Left renal pelvis (tissue), 4 donors: ENCODE measurements around the gene CTNNA2. TPM values are rescaled to one million over a fixed set of nuclear protein-coding genes. Genes with fewer than 3 reads are reported as not detected.

Experiments used
- DNase-seq, 4 donors: peaks; one replicate each; pipeline ENCODE4 v3.0.0-alpha.2; 2013; ENCODE audit warnings: low read depth in 4 of 4, low spot score in 3 of 4
- polyA plus RNA-seq, 4 donors: library from polyadenylated mRNA; unstranded; fragments of 120-200 nt; gene quantifications; one replicate each; pipeline ENCODE4 v1.2.1, GENCODE V29; 2013; ENCODE audit not compliant: insufficient read length in 4 of 4

Gene CTNNA2
- polyA plus RNA-seq, 4 donors: 3.4 to 23.1 (median 5.3) TPM

DNA sequence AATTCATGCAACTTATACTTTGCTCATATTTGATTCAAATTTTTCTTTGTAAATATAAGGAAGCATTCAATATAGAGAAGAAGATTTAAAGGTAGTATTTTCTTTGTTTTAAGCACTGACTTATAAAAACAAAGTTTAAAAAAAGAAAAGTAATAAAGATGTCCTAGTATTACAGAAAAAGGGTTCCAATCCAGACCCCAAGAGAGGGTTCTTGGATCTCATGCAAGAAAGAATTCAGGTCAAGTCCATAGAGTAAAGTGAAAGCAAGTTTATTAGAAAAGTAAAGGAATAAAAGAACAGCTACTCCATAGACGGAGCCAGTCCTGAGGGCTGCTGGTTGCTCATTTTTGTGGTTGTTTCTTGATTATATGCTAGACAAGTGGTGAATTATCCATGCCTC is 267.9 kb downstream of the CTNNA2 start:
- no peak for DNase-seq

DNA sequence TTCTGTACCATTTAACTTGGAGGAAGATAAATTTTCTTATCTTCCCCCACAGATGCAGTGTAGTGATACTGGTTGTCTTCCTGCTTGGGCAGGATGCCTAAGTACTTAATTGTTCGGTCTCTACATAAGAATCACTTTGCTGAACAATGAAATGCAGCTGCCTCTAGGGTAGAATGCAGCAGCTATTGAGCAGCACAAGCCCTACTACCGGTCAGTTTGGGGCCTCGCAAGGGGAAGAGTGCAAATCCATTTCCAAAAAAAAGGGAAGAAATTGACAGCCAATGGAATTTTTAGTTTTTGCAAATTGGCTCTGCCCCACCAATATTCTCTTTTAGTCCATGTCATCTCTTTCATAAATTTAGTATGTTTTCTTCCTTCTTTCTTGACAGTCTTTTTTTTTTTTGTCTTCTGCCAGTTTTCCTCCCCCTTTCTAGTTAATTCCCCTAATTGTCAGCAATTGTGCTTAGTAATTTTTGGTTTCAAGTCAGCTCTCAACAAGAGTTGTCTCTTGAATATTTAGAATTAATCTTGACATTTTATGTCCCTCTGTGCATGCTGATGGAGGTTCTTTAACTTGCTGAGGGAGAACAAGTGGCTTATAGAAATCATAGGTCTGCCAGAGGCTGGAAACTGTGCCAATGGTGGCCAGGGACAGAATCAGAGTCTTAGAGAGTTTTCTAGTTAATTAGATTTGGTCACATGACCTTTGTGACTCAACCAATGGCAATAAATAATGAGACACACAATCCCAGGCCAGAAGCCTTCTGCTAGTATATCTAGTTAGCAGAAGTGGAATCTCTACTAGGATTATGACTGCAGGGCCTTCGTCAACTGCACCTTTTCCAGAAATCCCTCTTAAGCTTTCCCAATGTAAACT is 270.0 kb downstream of the CTNNA2 start:
- DNase-seq: no peak

DNA sequence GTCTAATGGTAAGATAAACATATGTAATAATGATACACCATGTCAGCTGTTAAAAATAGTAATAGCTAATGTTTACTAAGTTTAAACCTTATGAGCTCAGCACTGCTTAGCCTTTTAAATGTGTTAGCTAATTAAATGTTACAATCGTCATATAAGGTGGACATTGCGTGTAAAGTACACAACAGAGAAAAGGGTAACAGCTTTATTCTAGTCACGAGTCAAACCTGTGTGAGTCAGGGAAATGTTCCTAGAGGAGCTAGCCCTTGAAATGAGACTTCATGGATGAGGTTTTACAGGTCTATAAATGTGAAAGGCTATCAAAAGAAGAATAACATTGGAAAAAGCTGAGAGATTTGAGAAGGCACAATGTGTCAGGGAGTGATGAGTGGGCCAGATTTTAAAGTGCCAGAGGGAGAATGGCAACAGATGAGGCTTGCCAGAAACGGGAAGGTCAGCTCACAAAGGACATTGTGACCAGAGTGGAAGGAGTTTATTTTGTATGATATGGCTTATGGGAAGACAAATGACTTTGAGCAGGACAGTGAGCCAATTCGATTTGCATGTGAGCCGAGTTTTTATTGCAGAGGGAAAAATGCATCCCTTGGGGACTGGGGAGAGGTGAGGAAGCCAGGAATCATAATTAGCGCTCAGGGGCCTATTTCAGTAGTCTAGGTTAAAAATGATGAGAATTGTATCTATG is 276.3 kb downstream of the CTNNA2 start:
- DNase-seq: no peak

DNA sequence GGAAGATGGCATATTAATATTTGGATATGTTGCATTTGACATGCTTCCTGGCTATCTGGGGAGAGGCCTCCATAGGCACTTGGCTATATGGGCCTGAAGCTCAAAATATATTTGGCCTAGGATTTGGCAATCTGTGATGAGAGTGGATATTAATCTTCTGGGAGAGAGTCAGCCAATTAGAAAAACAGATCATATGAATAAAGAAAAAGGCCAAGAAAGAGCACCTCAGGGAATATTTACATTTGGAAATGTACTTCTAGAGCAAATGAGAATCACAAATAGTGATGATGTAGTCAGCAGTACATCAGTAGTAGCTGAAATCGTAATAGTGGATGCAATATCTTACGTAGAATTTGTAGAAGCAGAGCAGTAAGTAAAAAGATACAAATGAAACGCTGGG is 277.0 kb downstream of the CTNNA2 start:
- DNase-seq: no peak

DNA sequence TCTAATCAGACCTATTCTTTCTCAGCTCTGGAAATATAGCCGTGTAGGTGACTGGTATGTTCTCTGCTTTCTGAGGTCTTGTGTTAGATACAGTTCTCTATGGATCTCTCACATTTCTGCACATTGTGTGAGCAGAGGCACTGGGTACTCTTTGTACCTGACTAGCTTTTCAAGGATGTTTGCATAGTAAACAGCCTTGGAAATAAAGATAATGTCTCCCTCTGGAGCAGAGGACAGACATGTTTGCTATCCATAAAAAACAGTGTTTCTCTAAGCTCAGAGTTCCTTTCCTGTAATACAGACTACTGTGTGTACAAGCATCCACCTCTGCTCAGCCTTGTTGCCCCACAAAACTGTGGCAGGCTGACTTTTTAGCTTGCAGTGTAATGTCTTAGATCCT is 279.2 kb downstream of the CTNNA2 start:
- no peak for DNase-seq

DNA sequence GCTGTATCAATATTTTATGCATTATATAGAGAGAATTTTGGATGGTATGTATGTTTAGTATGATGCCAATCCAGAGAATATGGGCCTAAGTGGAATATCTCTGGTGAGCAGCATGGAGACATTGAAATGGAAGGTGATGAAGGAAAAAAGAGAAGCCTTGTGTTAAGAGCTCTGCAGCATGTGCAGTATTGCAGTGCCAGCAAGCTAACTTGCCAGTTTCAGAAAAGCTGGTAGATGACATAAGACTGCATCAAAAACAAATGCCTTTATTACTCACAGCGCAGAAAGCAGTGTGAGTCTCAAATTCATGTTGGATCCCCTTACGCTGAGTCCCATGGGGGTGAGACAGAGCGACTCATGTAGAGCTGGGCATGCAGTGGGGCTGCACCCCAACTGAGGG is 280.2 kb downstream of the CTNNA2 start:
- no peak for DNase-seq

DNA sequence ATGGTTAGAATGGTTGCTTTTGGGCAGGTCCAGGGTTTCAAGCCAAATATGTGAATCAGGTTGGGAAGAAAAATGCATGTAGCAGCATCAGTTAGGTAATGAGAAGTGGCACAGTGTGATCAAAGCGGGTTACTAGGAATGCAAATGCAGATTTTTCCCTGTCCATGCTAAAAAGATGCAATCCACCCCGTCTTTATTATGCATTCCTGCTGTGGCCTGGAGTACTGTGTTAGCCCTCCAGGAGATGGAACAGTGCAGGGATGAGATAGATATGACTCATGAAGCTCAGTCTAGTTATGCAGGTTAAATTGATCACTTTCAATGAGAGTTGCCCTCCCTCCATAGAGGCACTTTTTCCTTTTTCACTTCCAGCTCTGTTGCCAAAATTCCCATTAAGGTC is 283.8 kb downstream of the CTNNA2 start:
- DNase-seq: no peak

DNA sequence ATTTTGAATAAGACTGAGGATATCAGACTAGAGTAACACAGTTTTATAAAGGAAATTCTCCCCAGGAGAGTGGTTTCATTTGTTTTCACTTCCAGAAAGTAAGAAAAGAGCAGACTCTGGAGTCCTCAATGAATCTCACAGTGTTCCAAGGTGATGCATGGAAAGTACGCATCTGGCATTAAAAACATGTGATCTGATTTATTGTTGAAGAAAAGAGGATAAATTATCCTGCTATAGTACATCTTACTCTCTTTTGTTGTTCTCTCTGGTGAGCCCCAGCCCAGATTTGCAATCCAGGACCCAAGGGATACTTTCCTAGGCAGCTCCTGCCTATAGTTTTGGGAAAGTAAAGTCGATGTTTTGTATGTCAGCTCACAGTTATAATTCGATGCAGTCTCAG is 285.9 kb downstream of the CTNNA2 start:
- DNase-seq: no peak

DNA sequence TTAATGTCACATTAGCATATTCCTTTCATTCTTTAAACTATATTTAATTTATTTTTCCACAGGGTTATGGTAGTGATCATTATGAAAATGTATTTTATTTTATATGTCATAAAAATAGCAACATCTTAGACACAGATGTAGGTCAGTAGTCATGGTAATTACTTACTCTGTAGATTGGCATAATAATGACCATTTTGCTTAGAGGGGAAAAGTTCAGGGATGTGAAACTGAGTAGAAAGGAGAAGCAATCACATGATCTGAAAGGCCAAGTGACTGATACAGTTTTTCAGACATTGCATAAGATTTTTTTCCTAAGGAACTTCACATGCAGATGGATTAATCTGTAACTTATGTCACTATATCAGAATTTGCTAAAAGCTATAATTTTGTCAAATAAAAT is 286.9 kb downstream of the CTNNA2 start:
- DNase-seq: no peak

DNA sequence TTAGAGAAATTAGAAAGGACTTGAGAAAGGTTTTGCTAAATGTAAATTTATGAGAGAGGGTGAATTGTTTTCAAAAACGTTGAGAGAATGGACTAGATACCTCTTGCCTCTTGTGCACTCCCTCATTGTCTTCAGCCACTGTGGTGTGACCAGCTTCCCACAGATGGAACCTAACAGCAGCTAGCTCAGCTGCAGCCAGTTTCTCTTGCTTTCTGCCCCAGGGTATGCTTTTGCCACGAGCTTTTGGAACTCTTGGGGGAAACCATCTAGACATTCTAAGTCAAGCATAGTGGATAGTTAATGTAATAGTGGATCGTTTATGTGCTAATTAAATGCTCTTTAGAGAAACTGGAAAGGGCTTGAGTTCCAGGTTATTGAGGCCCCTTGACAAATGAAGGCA is 288.2 kb downstream of the CTNNA2 start:
- no peak for DNase-seq

DNA sequence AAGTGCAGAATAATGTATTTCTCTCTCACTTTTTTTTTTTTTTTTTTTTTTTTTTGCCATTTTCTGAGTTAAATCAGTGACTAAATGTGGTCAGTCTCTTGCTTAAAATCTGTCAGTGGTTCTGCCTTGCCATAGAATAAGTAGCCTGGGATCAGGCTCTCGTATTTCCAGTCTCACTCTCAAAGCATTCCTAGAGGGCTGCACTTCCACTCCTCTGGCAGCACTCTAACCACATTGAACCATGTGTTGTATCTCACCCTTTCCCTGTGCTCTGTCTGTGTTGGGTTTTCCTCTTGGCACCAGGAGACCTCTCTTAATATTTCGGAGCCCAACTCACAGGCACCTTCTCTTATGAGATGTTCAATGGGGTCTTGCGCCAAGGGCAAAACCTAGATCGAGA is 304.4 kb downstream of the CTNNA2 start:
- no peak for DNase-seq

DNA sequence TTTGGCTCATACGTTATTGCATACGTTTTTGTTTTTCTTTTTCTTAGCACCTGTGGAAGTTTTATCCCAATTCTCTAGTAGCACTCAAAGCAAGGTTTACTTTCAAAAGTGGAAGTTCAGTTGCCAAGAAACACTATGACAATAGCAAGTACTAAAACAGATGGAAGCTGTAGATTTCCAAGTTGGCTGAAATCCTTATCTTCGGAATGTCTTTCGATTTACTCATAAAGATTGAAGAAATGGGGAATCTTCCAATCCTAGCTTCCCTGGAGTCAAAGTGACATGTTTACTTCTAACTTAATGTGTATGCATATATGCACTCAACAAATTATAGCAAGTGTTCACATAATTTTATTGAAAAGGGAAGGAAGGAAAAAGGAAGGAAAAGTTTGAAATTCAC is 307.4 kb downstream of the CTNNA2 start:
- DNase-seq: no peak

DNA sequence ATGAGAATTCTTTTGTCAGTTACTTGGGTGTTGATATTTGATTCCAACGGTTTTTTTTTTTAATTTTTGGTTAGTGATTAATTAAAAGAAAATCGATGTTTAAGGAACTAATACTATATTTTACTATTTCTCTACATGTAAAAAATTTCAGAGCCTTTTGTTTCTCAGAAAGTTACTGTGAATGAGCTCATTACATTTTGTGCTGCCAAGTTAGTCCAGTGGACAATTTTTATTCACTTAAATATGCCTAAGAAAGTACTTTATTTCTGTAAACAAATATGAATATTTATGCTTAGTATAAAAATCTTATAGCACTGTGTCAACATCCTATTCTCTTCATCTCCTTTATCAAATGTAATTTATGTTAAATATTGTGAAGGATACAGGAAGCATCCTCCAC is 309.3 kb downstream of the CTNNA2 start:
- DNase-seq: no peak

DNA sequence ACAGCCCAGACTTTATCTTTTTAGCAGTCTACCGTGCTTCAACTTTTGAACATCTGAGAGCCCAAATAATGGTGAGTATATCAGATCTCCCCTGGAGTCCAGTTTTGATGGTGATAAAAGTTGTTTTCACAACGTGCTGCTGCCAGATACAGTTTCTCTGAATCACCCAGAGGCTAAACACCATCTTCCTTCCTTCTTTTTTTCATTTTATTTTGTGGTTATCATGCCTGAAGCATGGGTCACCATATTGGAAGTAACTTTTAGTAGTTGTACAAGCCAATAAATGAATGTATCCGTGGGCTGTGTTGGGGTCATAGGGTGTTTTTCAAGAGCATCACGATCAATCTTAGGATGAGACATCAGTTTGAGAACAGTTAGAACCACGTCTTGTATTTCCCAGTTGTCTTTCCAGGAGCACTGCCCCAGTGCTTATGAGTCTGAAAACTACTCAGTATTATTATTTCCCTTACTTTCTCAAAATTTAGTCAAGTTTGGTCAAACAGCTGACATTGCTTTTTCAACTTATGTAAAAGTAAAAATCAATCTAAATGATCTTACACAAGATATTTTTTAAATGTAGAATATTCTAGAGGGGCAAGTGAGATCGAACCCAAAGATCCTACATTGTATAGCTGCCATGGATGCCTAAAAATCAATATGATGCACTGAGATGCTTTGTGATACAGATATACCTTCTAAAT is 311.4 kb downstream of the CTNNA2 start:
- DNase-seq: no peak

DNA sequence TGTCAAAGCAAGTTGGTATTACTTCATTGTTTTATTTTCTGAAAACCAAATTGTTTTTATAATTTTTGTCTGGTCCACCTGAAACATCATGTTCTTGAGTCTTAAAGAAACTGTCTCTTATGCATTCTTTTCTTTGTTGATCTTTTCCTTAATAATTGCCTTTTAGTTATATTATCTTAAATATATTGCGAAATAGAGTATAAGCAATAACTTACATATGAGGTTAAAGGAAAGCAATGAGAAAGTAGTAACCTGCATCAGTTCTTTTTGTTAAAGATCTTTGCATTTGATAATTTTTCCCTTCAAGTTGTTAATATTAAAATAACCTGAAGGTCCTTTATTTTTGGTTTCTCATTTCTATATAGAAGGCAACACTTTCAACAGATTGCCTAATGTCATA is 315.0 kb downstream of the CTNNA2 start:
- no peak for DNase-seq

DNA sequence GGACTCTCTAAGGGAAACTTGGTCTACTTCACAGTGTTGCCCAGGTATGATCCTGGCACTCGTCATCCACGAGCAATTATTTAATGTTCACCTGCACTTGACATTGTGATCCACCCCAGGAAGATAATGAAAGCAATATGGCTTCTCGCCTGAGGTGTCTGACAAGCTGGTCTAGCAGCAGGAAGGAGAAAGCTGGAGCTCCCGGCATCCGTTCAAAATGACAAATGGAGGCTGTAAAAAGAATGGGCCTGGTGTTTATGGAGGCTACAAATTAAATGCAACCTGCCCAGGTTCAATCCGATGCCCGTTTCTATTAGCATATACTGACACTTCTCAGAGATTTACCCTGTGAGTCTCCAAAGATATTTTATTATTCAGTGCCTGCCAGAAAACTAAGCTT is 317.6 kb downstream of the CTNNA2 start:
- no peak for DNase-seq

DNA sequence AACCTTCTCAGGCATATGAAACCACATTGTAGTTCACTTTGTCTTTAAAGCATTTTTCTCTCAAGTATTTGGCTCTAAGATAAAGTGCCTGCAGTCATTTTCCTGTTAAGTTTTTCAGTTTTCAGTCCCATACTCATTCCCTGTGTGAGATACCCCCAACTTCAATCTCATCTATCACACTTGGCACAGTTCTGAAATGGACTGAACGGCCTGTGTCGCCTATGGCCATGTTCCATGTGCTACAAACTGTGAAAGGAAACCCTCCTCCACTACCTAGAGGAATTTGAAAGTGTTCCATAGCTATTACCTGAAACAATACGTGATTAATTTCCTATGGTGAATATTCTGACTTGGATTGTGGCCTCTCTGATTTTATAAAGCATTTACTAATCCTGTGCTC is 319.1 kb downstream of the CTNNA2 start:
- no peak for DNase-seq

DNA sequence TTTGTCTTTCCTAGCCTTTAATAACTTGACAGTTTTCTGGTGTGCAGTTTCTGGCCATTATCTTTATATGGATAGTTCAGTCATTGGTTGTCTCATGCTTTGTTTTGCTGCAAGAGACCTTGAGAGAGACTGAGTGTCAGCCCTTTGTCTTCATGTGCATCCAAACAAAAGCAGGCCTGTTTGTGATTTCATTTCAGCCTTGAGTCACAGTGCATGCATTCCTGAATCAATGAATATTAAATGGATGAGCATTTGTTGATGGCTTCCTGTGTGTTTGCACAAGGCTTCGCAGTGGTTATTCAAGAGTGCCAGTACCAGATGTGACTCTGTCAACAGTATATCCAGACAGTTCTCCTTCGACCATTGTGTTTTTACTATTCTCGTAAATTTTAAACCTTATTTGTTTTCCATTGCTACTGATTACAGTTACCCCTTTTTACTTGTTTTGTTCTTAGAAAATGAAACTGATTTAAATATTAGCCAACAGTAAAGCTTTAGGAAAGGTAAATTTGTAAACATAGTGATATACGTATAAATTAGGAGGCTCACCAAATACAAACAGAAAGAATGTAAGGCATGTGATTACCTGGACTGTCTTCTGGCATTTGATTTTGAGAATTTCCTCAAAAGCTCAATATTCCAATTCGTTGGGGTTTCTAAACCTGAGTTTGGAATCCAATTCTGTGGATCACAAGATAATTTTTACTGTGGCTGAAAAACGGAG is 319.8 kb downstream of the CTNNA2 start:
- no peak for DNase-seq

DNA sequence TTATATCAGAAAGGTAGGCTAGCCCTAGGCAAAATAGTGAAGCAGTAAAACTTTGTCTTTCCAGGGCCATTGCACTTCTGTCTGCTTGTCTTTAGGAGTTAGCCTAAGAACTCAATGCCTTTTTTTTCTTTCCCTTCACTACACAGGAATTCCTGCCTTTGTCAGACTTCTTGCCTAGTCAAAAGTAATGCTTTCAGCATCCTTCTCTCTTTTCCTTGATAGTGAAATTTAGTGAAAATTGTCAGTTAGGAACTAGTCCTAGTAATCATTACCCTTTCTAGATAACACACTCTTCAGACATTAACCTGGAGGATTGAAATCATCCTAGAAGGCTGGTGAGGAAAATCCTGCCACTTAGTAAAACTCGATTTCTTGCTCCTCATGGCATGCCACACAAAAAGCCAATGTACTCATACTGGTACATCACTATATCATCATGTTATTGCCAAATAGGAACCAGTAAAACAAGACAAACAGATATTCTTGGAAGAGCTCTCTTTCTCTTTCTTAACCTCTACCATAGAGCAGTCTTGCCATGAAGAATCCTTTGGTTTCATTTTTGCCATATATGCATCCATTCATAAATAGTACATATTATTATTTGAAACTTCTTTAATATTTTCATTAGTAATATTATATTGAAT is 320.5 kb downstream of the CTNNA2 start:
- DNase-seq: no peak

DNA sequence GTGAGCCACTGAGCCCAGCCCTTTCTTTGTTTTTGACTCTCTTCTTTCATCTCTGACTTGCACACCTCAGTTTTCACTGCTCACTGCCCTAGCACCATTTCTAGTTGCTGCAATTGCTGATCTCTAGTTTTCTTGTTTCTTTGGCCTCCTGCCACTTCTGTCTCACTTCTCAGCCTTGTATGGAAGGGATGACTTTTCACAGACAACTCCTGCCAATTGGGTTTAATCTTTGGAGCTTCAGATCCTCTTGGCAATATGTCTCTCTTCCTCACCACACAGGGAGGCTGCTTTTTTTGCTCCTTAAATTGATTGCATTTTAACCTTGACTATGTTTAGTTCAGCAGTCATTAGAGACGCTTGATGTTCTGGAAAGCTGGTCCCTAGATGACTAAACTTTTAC is 323.1 kb downstream of the CTNNA2 start:
- no peak for DNase-seq

DNA sequence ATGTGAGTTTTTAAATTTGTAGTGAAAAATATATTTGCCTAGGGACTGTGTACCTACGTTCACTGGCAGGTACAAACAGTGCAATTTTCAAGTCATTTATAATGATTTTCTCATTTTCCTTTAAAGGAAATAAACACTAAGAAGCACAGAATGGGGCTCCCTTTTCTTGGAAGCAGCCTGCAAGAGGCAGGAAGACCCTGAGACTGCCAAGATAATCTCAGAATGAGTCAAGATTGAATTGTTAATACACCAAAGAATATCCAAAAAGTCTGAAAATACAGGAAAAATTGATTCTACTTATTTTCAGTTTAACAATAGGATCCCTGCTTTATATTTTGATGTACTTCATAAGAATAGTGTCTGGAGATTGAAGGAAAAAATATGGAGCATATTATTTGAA is 331.2 kb downstream of the CTNNA2 start:
- no peak for DNase-seq
